HG02798 (cell line): Measurements from ENCODE around the gene PDE10A.

Experiments
- ATAC-seq: cut with Tn5 transposase; IDR thresholded peaks from one replicate; pipeline ENCODE4 v1.9.1; 2021; ENCODE audit warnings: mild to moderate bottlenecking; ENCODE audit not compliant: unreplicated experiment, poor library complexity

The PDE10A gene

GRCh38 chr6:165317723-165318122 is 345.3 kb downstream of the PDE10A start:
- no peak for ATAC-seq

- no peak for ATAC-seq
These were observed 353.9 kb downstream of the PDE10A start, which contains the start of gene C6orf118 for GRCh38 chr6:165308926-165309731. TSS of gene C6orf118 (minus strand) at chr6:165309605. CDS start at chr6:165309586, 19 bp downstream.

- no peak for ATAC-seq
These were observed 356.1 kb downstream of the PDE10A start for GRCh38 chr6:165306955-165307354.

GRCh38 chr6:165301372-165302246 is 361.4 kb downstream of the PDE10A start:
- no peak for ATAC-seq

GRCh38 chr6:165300422-165300936 is 362.6 kb downstream of the PDE10A start:
- no peak for ATAC-seq

GRCh38 chr6:165298875-165299274 is 364.2 kb downstream of the PDE10A start:
- no peak for ATAC-seq

- ATAC-seq: no peak
These were observed 364.6 kb downstream of the PDE10A start for GRCh38 chr6:165298402-165298801.

- no peak for ATAC-seq
These were observed 370.4 kb downstream of the PDE10A start for GRCh38 chr6:165292657-165293056.
